Ramos (cell line): ENCODE results near the gene SLC25A31.

Source experiments
- in situ Hi-C: fragments of 300-500 bp; cut with MboI; formaldehyde crosslinking; loops from one replicate; pipeline ENCODE4 v1.14.3; 2022; ENCODE audit warnings: low sequenced_read_pairs; ENCODE audit not compliant: unreplicated experiment

The SLC25A31 gene

DNA sequence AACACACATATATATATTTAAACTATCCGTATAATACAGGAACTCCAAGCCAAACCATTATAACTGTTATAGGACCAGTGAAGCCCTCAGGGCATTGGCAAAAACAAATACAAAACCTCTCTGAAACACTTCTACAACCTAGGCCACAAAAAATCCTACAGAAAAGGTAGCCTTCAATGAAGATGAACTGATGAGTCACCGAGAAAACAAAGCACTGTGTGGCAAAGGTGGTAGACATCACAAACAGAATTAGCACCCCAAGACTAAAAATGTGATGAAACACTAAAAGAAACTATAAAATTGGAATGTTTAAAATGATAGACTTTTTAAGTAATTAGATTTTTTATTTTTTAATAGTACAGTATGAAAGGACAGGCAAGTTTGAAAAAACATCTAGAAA, 46.4 kb downstream of the SLC25A31 start:
- in situ Hi-C loops = no loop called here

GRCh38 chr4:127777487-127777886, 47.3 kb downstream of the SLC25A31 start:
- in situ Hi-C loops = no loop called here

DNA sequence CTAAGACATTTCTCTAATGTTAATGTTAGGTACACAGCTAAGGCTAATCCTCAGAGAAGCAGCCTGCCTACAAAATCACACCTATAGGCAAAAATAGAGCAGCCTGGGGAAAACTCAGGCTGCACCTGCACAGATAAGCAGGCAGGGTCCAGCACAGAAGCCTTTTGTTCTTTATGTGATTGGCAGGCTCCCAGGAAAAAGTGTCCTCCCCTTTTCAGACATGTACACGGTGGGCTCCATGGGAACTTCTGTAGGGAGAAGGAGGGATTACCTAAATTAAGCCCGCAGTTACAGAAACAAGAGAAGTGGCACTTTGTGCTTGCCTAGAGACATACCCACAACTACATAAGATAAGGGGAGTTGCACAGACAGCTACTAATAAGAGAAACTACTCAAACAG, 47.9 kb downstream of the SLC25A31 start:
- in situ Hi-C loops = no loop called here

GRCh38 chr4:127780598-127780997, 50.4 kb downstream of the SLC25A31 start:
- in situ Hi-C loops = no loop called here

GRCh38 chr4:127781300-127782024, 51.3 kb downstream of the SLC25A31 start:
- in situ Hi-C loops = no loop called here

- in situ Hi-C loops = no loop called here
Observed at GRCh38 chr4:127782025-127782274, 51.8 kb downstream of the SLC25A31 start.

- in situ Hi-C loops = no loop called here
Observed at GRCh38 chr4:127782275-127783025, 52.2 kb downstream of the SLC25A31 start, which contains the start of gene HSPA4L. Gene HSPA4L, plus strand, starts transcription at chr4:127782322. Its CDS starts 229 bp downstream, at chr4:127782551.

GRCh38 chr4:127783026-127783769, 53.0 kb downstream of the SLC25A31 start:
- in situ Hi-C loops = no loop called here

DNA sequence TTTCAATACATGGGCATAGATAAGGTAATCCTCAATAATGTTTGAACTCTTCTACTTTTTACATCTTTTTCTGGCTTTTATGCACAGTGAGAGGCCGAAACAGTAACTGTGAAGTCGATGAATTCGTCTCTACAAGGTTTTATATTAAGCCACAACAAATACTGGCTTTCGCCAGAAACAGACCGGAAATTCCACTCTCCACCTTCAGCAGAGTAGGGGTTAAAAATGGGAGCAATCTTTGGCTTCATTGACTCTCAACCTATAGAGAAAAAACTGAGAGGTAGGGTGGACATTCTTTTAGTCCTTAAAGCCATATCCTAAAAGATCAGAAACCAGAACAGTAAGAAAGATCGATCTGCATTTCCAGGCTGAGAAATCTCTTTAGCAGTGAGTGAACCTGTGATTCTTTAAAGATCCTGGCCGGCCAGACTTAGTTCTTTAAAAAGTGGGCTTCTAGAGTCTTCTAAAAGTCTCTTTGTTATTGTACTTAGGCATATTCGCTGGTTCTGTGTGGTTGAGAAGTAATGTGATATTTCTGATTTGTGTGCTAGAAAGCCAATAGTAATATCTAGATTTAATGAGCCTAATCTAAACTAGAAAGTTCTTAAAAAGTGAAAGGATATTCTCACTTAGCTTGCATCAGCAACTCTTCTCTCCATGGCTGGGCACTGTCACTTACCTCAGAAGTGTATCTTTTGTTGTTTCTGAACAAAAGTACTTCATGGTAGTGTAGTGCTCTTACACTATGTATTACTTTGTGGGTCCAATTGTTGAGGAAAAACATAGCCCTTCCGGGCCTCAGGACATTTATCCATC, 54.0 kb downstream of the SLC25A31 start:
- in situ Hi-C loops = no loop called here

DNA sequence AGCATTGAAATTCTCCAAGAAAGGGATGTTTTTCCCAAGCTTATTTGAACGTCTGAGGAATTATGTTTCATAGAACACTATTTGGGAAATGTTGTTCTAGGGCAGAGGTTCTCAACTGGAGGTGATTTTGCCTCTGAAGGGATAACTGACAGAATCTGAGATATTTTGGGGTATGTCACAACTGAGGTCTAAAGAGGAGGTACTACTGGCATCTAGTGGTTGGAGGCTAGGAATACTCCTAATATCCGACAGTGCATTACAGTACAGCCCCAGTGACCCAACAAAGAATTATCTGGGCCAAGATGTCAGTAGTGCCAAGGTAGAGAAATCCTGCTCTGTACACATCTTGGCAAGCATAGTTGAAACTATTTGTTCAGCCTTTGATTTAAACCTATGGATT, 58.3 kb downstream of the SLC25A31 start:
- in situ Hi-C loops = no loop called here

DNA sequence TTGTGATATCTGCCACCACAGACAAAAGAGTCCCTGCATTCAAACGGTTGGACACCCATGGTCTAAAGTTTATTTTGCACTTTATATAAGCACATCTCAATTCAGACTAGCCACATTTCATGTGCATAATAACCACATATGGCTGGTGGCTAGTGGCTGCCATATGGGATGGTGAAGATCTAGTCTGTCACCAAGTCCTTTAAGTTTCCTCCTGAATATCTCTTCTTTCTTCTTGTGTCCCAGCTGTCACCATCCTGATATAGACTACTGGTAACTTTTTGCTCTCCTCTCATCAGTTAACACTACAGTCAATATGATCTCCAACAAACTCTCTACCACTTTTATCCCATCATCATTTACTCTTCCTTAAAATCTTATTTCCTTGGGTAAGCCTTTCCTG, 61.2 kb downstream of the SLC25A31 start:
- in situ Hi-C loops = no loop called here

- in situ Hi-C loops = no loop called here
Observed at GRCh38 chr4:127793528-127793927, 63.3 kb downstream of the SLC25A31 start.

- in situ Hi-C loops = no loop called here
Observed at GRCh38 chr4:127799711-127800110, 69.5 kb downstream of the SLC25A31 start.

DNA sequence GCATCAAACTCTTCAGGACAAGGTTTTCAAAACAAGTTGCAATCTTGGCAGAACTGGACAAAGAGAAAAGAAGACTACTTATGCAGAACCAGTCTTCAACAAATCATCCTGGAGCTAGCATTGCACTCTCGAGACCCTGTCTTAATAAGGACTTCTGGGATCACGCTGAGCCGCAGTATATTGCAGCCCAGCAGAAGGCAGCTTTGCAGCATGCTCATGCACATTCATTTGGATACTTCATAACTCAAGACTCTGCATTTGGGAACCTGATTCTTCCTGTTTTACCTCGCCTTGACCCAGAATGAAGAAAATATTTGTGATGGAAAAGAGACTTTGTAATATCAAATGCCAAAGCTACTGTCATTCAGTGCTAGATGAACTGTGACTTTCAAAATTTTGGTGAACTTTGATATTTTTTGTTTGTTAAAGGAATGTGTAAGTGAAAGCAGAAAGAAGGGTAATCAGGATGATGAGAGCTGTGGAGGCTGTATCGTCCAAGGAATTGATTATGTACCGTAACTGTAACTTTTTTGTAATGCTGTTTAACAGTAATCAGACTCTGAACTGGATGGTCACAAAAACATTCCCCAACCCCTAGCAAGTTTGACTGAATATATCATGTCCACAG, 79.1 kb downstream of the SLC25A31 start:
- in situ Hi-C loops = no loop called here

DNA sequence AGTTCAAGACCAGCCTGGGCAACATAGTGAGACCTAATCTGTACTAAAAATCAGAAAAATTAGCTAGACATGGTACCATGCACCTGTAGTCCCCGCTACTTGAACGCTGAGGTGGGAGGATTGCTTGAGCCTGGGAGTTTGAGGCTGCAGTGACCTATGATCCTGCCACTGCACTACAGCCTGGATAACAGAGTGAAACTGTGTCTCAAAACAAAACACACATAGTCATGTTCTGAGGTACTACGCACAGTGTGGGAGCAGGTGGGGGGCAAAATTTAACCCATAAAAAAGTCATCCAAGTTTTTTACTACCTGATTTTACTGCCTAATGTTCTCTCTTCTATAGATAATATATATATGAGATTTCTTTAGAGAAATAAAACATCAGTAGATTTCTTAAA, 80.4 kb downstream of the SLC25A31 start:
- in situ Hi-C loops = no loop called here

DNA sequence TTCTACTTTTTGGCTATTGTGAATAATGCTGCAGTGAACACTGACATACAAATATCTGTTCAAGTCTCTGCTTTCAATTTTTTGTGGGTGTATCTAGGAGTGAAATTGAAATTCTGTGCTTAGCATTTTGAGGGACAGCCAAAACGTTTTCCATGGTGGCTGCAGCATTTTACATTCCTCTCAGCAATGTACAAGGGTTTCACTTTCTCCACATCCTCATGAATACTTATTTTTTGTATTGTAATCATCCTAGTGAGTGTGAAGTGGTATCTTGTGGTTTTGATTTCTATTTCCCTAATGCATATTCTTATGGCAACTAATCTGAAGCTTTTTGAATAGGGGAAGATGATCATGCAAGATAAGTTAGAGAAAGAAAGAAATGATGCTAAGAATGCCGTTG, 92.2 kb downstream of the SLC25A31 start:
- in situ Hi-C loops = no loop called here
